ENCODE results near the gene ABCA1. TPM values are rescaled to one million over a fixed set of nuclear protein-coding genes. Genes with fewer than 3 reads are reported as not detected.

The ABCA1 gene
- total RNA-seq, 2 experiments from 2014 or later: 8.0 to 14.0 TPM

GRCh38 chr9:104779334-104779733 lies 148.6 kb downstream of the ABCA1 start:
- peaks cover 13% of the 10 kb centered on the region; the same call in 1 of the 2 replicates for H3K79me2 ChIP-seq (ENCODE audit: insufficient read depth, low read depth, low read length)
- DNase-seq (ENCODE audit: low spot score): no peak
- intact Hi-C loops (cut with micrococcal nuclease; ENCODE audit: unreplicated experiment): loop anchor here (10.0 kb wide), 1 partner anchor 465 kb away; the partner anchor contains the start of gene SLC44A1
- H3K4me1 ChIP-seq (ENCODE audit: insufficient read depth, low read length, poor library complexity, severe bottlenecking): peaks cover 39% of the 10 kb centered on the region
- no peak overlapping the region for H2AFZ ChIP-seq (ENCODE audit: low read length)
- TF ChIP-seq EZH2phosphoT487 (IDR thresholded peaks at IDR 0.05; ENCODE audit: borderline replicate concordance, low read depth, low read length) (no peak), CTCF (conservative IDR thresholded peaks at IDR 0.05; ENCODE audit: low read length) (no peak)
- H3K9me3 ChIP-seq (ENCODE audit: low read length): no peaks in the 10 kb centered on the region
- ChIA-PET CTCF (ENCODE audit: unreplicated experiment) (interaction anchor here (0.7 kb wide), 1 partner anchor 390 kb away, joined by 3 read pairs; no protein-coding TSS in a partner anchor), POLR2A (interaction anchor here (0.7 to 2.0 kb wide), 2 partner anchors 10 to 195 kb away, joined by 4 to 12 read pairs; no protein-coding TSS in a partner anchor)
- no peaks in the 10 kb centered on the region for H3K9me2 ChIP-seq (ENCODE audit: insufficient read depth, low read length)
- no peak overlapping the region for H3K27ac ChIP-seq (ENCODE audit: low read depth, low read length, poor library complexity, severe bottlenecking)
- H3K36me3 ChIP-seq (ENCODE audit: insufficient read depth, low read length): peaks cover 18% of the 10 kb centered on the region
- no TSS peak for BruUV-seq (replicated peaks)
- no peak overlapping the region for H3K4me2 ChIP-seq (ENCODE audit: low read length)
- no peaks in the 10 kb centered on the region for H4K20me1 ChIP-seq (ENCODE audit: insufficient read depth, low read length)
- no peak overlapping the region for H3K4me3 ChIP-seq (ENCODE audit: low read depth, low read length, poor library complexity, severe bottlenecking)

- no peak overlapping the region for H3K4me2 ChIP-seq (ENCODE audit: low read length)
- no peaks in the 10 kb centered on the region for H4K20me1 ChIP-seq (ENCODE audit: insufficient read depth, low read length)
- no peak overlapping the region for H2AFZ ChIP-seq (ENCODE audit: low read length)
- peaks cover 13% of the 10 kb centered on the region for H3K36me3 ChIP-seq (ENCODE audit: insufficient read depth, low read length)
- no peaks in the 10 kb centered on the region for H3K9me2 ChIP-seq (ENCODE audit: insufficient read depth, low read length)
- H3K4me1 ChIP-seq (ENCODE audit: insufficient read depth, low read length, poor library complexity, severe bottlenecking): peaks cover 45% of the 10 kb centered on the region
- no peak for DNase-seq (ENCODE audit: low spot score)
- TF ChIP-seq EZH2phosphoT487 (IDR thresholded peaks at IDR 0.05; ENCODE audit: borderline replicate concordance, low read depth, low read length) (no peak), CTCF (conservative IDR thresholded peaks at IDR 0.05; ENCODE audit: low read length) (no peak)
- H3K4me3 ChIP-seq (ENCODE audit: low read depth, low read length, poor library complexity, severe bottlenecking): no peak overlapping the region
- H3K79me2 ChIP-seq (ENCODE audit: insufficient read depth, low read depth, low read length): peaks cover 18% of the 10 kb centered on the region; the same call in 1 of the 2 replicates
- intact Hi-C loops (cut with micrococcal nuclease; ENCODE audit: unreplicated experiment): loop anchor here (10.0 kb wide), 1 partner anchor 466 kb away; the partner anchor contains the start of gene SLC44A1
- H3K9me3 ChIP-seq (ENCODE audit: low read length): no peaks in the 10 kb centered on the region
- ChIA-PET CTCF (ENCODE audit: unreplicated experiment) (interaction anchor here (0.7 kb wide), 1 partner anchor 390 kb away, joined by 3 read pairs; no protein-coding TSS in a partner anchor), POLR2A (interaction anchor here (0.6 to 2.0 kb wide), 3 partner anchors 9 to 360 kb away, joined by 3 to 12 read pairs (median 4); no protein-coding TSS in a partner anchor)
- H3K27ac ChIP-seq (ENCODE audit: low read depth, low read length, poor library complexity, severe bottlenecking): no peak overlapping the region
- BruUV-seq (replicated peaks): no TSS peak
These were observed 149.2 kb downstream of the ABCA1 start for GRCh38 chr9:104778802-104779201.

GRCh38 chr9:104776797-104777196 lies 151.2 kb downstream of the ABCA1 start:
- Histone ChIP-seq H3K79me2 (ENCODE audit: insufficient read depth, low read depth, low read length) (peaks cover 26% of the 10 kb centered on the region; the same call in 1 of the 2 replicates), H3K4me2 (ENCODE audit: low read length) (no peak overlapping the region), H3K36me3 (ENCODE audit: insufficient read depth, low read length) (no peaks in the 10 kb centered on the region), H3K4me1 (ENCODE audit: insufficient read depth, low read length, poor library complexity, severe bottlenecking) (peaks cover 62% of the 10 kb centered on the region), H3K27ac (ENCODE audit: low read depth, low read length, poor library complexity, severe bottlenecking) (no peak overlapping the region), H3K9me3 (ENCODE audit: low read length) (no peaks in the 10 kb centered on the region), H2AFZ (ENCODE audit: low read length) (no peak overlapping the region), H3K4me3 (ENCODE audit: low read depth, low read length, poor library complexity, severe bottlenecking) (no peak overlapping the region), H4K20me1 (ENCODE audit: insufficient read depth, low read length) (no peaks in the 10 kb centered on the region), H3K9me2 (ENCODE audit: insufficient read depth, low read length) (no peaks in the 10 kb centered on the region)
- no peak for TF ChIP-seq CTCF (conservative IDR thresholded peaks at IDR 0.05; ENCODE audit: low read length)
- no peak for TF ChIP-seq EZH2phosphoT487 (IDR thresholded peaks at IDR 0.05; ENCODE audit: borderline replicate concordance, low read depth, low read length)
- POLR2A ChIA-PET: no interaction called here
- CTCF ChIA-PET (ENCODE audit: unreplicated experiment): no interaction called here
- intact Hi-C loops (cut with micrococcal nuclease; ENCODE audit: unreplicated experiment): loop anchor here (10.0 kb wide), 1 partner anchor 468 kb away; the partner anchor contains the start of gene SLC44A1
- DNase-seq (ENCODE audit: low spot score): no peak
- no TSS peak for BruUV-seq (replicated peaks)
